Vagina (tissue), 2 donors: Measurements from ENCODE around the gene TLCD5. TPM values are rescaled to one million over a fixed set of nuclear protein-coding genes. Genes with fewer than 3 reads are reported as not detected.
A peak's percentile ranks its signal among the peaks of the same experiment; 100 is the strongest.

Experiments
- DNase-seq, 2 donors: peaks; one replicate each; pipeline ENCODE4 v3.0.0-alpha.2; 2017; ENCODE audit errors: extremely low spot score in 2 of 2
- H3K27ac ChIP-seq: fragments of 200-600 bp; sonication (generic); one replicate; pipeline ENCODE4 v1.5.1; 2019
- H3K27me3 ChIP-seq: fragments of 200-600 bp; sonication (generic); one replicate; pipeline ENCODE4 v1.5.1; 2019
- H3K36me3 ChIP-seq, 2 donors: fragments of 200-600 bp; sonication (generic); one replicate each; pipeline ENCODE4 v1.5.1; 2017 to 2019
- H3K4me1 ChIP-seq: fragments of 200-600 bp; sonication (generic); one replicate; pipeline ENCODE4 v1.5.1; 2019
- H3K4me3 ChIP-seq, 2 donors: fragments of 200-600 bp; sonication (generic); 1 replicate in 1 of 2; 2 replicates in 1 of 2; pipeline ENCODE4 v1.5.1; 2016 to 2019
- H3K9me3 ChIP-seq: fragments of 200-600 bp; sonication (generic); one replicate; pipeline ENCODE4 v1.5.1; 2019
- CTCF ChIP-seq, 3 experiments: fragments of 450-650 bp in 2 of 3; fragments of 200-600 bp in 1 of 3; sonication (generic) in 1 of 3; IDR thresholded peaks; one replicate each; pipeline ENCODE4 v1.5.1; 2017 to 2019; ENCODE audit warnings: antibody characterized with exemption in 3 of 3, mild to moderate bottlenecking in 2 of 3, moderate library complexity in 2 of 3
- POLR2A ChIP-seq, 2 donors: fragments of 450-650 bp; IDR thresholded peaks; one replicate each; pipeline ENCODE4 v1.6.1; 2017; ENCODE audit warnings: antibody characterized with exemption in 2 of 2, mild to moderate bottlenecking in 2 of 2, moderate library complexity in 2 of 2
- POLR2AphosphoS5 ChIP-seq, 2 donors: sonication (generic); formaldehyde crosslinking; IDR thresholded peaks; one replicate each; pipeline ENCODE4 v1.9.0; 2017; ENCODE audit warnings: antibody characterized with exemption in 2 of 2, mild to moderate bottlenecking in 2 of 2, low read depth in 1 of 2; ENCODE audit not compliant: insufficient read depth in 1 of 2
- intact Hi-C: fragments of 100-400 bp; cut with DNase I; formaldehyde crosslinking; loops from one replicate; pipeline ENCODE4 v1.15.1; 2023
- small RNA-seq: library from RNA; depleted of rRNA; stranded (forward); fragments of <200 nt; gene quantifications from one replicate; pipeline ENCODE3, GENCODE V24; 2016
- total RNA-seq: library from RNA; depleted of rRNA; stranded (reverse); fragments of >200 nt; gene quantifications from one replicate; pipeline ENCODE4 v1.2.3, GENCODE V29; 2016

The TLCD5 gene
- total RNA-seq, 1 donor from 2014 or later, result 3.7 TPM

- no peak for DNase-seq
- intact Hi-C loops, result no loop called here
- no peaks in the 10 kb centered on the region for H3K27me3 ChIP-seq
- TF ChIP-seq POLR2AphosphoS5 (IDR thresholded peaks at IDR 0.05; ENCODE audit: insufficient read depth in 1 of 2, low read depth in 1 of 2) (no peak), CTCF (IDR thresholded peaks at IDR 0.05) (no peak), POLR2A (IDR thresholded peaks at IDR 0.05) (no peak)
- H3K4me1 ChIP-seq, result peaks cover 81% of the 10 kb centered on the region
- no peaks in the 10 kb centered on the region for H3K9me3 ChIP-seq
- H3K4me3 ChIP-seq, result no peak overlapping the region
- no peak overlapping the region for H3K27ac ChIP-seq
- no peaks in the 10 kb centered on the region for H3K36me3 ChIP-seq
Measured at GRCh38 chr11:120381401-120381800, 56.3 kb downstream of the TLCD5 start.

Small RNAs within 50 kb of the gene (small RNA-seq; reads per million reads assigned to genes)
- gene RF00100, result 987 reads per million, percentile 99 among the genes with 10 or more reads in this experiment

Other genes with a start within 250 kb of the TLCD5 start
- 729 TPM for gene TRIM29, start 187.2 kb upstream of the TLCD5 start, total RNA-seq
- gene OAF, start 114.3 kb upstream of the TLCD5 start, total RNA-seq, result 56.7 TPM
- gene POU2F3, start 85.2 kb upstream of the TLCD5 start, total RNA-seq, result 2.7 TPM
- gene ARHGEF12, start 11.1 kb downstream of the TLCD5 start, total RNA-seq, result 106 TPM
- gene GRIK4, start 186.4 kb downstream of the TLCD5 start, total RNA-seq, result 0.25 TPM